Cerebellar nuclear complex (tissue), 1 donor: ENCODE results near the gene SPOCK1.
"Not testable (repeated sequence)": the region's sequence is repeated elsewhere in the genome, so short reads cannot be mapped to it uniquely, and the experiment has no call there.

Experiments
- DNase-seq, 2 experiments: peaks; one replicate each; lab custom pipeline; 2025; lab: John Stamatoyannopoulos, UW

SPOCK1 gene

GRCh38 chr5:137498736-137499505, at the start of gene SPOCK1:
SPOCK1 (minus strand) TSS chr5:137499326.
- DNase-seq, result no peak

GRCh38 chr5:137545956-137546355, 46.8 kb upstream of the SPOCK1 start:
- DNase-seq, result no peak

- not testable (repeated sequence) for DNase-seq
These were observed 36.3 kb upstream of the SPOCK1 start for GRCh38 chr5:137535449-137535848.

- no peak for DNase-seq
These were observed 34.8 kb upstream of the SPOCK1 start for GRCh38 chr5:137533963-137534362.

GRCh38 chr5:137531266-137531665, 32.1 kb upstream of the SPOCK1 start:
- DNase-seq, result no peak

GRCh38 chr5:137521246-137521645, 22.1 kb upstream of the SPOCK1 start:
- no peak for DNase-seq

GRCh38 chr5:137516961-137517360, 17.8 kb upstream of the SPOCK1 start:
- DNase-seq, result no peak

- no peak for DNase-seq
These were observed 17.2 kb upstream of the SPOCK1 start for GRCh38 chr5:137516251-137516797.

GRCh38 chr5:137515238-137515637, 16.1 kb upstream of the SPOCK1 start:
- no peak for DNase-seq

GRCh38 chr5:137510671-137511070, 11.5 kb upstream of the SPOCK1 start:
- no peak for DNase-seq

- DNase-seq, result no peak
These were observed 8.0 kb upstream of the SPOCK1 start for GRCh38 chr5:137507150-137507549.

- no peak for DNase-seq
These were observed 7.2 kb upstream of the SPOCK1 start for GRCh38 chr5:137506296-137506695.

GRCh38 chr5:137504916-137505315, 5.8 kb upstream of the SPOCK1 start:
- DNase-seq, result no peak

- DNase-seq, result no peak
These were observed 4.3 kb upstream of the SPOCK1 start for GRCh38 chr5:137503456-137503855.

GRCh38 chr5:137502632-137503031, 3.5 kb upstream of the SPOCK1 start:
- DNase-seq, result no peak

GRCh38 chr5:137501846-137502406, 2.8 kb upstream of the SPOCK1 start:
- DNase-seq, result no peak

GRCh38 chr5:137501226-137501625, 2.1 kb upstream of the SPOCK1 start:
- no peak for DNase-seq

GRCh38 chr5:137500615-137501225, 1.6 kb upstream of the SPOCK1 start:
- no peak for DNase-seq

- not testable (repeated sequence) for DNase-seq
These were observed 351 bp upstream of the SPOCK1 start for GRCh38 chr5:137499506-137499847.

GRCh38 chr5:137498301-137498735, 808 bp downstream of the SPOCK1 start:
- no peak for DNase-seq

- no peak for DNase-seq
These were observed 1.5 kb downstream of the SPOCK1 start for GRCh38 chr5:137497396-137498290.

- no peak for DNase-seq
These were observed 2.2 kb downstream of the SPOCK1 start for GRCh38 chr5:137496919-137497318.
